NCI-H146 treated with DMSO at 0.1 percent for 48 hours (cell line): ENCODE results near the gene ARHGEF1.
"Not testable (repeated sequence)": the region's sequence is repeated elsewhere in the genome, so short reads cannot be mapped to it uniquely, and the experiment has no call there.

ENCODE experiments used
- DNase-seq: peaks from one replicate; lab custom pipeline; 2025; ENCODE audit not compliant: unreplicated experiment; lab: John Stamatoyannopoulos, UW

Gene ARHGEF1

DNA sequence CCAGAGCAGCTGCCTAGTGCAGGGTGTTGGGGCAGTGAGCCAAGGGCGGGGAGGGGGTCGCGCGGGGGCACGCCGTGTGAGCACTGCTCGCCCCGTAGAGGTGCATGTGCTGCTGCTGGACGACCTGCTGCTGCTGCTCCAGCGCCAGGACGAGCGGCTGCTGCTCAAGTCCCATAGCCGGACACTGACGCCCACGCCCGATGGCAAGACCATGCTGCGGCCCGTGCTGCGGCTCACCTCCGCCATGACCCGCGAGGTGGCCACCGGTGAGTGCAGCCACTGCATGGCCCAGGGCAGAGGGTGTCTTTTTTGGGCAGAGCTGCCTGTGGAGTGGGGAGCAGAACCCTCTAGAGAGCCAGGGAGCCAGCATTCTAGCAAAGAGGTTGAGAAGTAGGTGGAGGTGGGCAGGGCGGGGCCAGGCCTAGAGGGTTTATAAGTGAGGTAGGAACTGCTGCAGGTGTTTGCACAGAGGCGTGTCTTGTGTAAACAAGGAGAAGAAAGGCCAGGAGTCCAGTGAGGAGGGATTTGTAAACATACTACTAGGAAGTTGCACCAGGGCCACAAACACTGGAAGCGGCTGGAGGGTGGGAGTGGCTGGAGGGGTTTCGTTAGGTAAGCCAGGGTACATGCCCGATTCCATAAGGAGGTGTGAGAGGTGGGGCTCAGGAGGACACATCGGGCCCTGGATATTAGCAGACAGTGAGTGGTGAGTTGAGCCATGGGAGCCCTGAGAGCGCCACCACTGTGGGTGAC is 21.3 kb downstream of the ARHGEF1 start:
- peak; percentile 93 for DNase-seq

DNA sequence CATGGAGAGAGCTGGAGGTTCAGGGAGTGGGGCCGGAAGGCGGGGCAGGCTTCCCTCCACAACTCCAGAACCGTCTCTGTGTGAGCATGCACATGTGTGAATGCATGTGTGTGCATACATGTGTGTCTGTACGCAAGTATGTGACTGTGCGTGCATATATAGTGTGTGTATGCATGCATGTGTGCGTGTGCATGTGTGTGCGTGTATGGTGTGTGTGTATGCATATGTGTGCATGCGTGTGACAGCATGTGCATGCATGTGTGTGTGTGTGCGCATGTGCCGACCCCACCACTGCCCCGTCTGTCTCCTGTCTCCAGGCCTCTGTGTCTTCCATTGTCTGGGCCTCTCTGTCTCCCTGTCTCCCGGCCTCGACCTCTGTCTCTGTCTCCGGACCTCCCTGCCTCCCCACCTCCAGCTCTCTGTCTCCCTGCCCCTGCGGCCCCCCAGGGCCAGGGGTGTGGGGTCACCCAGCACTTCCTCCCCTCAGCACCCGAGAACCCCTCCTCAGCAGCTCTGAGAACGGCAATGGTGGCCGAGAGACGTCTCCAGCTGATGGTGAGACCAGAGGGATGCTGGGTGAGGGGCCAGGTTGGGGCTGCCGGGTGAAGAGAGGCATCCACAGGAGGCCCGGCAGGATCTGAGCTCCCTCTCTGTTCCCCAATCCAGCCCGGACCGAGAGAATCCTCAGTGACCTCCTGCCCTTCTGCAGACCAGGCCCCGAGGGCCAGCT is 22.5 kb downstream of the ARHGEF1 start:
- DNase-seq: no peak

DNA sequence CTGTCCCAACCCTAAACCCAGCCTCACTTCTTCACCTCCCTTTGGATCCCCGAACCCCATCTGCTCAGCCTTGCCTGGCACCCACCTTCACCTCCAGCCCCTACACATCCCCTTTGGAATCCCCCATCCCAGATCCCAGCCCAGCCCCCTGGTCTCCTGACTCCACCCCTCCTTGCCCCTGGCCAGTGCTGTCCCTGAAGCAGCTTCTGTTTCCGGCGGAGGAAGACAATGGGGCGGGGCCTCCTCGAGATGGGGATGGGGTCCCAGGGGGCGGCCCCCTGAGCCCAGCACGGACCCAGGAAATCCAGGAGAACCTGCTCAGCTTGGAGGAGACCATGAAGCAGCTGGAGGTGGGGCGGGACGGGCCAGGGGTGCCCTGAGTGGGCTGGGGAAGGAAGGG is 23.3 kb downstream of the ARHGEF1 start:
- no peak for DNase-seq

DNA sequence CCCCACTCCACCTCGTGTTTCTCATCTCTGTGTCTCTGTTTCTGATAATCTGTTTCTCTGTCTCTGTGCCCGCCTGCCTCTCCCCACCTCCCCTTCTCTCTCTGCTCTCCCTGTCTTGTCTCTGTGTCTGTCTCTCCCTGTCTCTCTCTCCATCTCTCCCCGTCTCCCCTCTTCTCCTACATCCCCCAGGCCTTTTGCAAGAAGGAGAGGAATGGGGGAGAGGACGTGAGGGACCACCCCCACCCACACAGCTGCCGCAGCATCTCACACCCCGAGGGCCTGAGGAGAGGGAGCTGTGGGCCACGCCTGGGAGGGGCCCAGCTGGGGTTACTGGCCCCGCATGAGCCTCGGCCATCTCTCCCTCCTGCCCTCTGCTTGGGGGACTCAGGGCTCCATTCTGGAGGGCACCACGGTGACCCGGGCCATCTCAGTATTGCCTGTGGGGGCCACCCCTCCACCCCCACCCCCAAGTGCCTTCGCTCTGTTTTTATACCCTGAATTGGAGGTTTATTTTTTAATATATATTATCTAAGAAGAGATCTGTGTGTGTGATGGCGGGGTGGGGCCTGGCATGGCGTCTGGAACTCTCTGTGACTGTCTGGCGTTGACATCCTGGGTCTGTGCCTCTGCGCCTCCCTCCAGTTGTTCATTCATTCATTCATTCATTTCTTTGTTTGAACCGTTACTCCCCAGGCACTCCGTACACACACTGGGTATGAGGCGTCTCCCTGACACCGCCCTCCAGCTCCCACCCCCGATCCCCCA is 24.1 kb downstream of the ARHGEF1 start:
- no peak for DNase-seq

DNA sequence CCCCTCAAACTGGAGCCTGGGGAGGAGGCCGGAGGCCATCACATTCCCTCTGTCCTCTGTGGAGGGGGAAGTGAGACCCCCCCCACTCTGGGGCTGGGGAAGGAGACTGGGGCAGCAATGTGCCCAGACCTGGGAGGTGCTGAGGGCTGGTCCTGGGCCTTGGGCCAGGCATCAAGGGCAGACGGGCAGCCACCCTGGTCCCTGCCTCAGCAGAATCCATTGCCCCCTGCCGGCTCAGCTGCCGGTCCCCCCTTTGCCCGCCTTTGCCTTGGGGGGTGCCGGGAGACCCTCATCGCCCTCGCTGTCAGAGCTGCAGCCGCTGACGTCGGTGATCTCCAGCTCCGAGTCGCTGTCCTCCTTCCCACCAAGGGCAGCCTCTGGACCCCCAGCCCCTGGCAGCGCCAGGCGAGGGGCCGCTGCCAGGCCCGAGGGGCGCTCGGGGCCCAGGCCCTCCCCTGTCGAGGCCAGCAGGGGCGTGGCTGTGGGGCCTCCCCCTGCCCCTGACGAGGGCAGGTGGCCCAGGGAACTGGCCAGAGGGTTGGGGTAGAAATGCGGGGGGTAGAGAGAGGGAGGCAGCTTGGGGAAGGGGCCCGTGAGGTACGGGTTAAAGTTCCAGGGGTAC is 25.1 kb downstream of the ARHGEF1 start:
- no peak for DNase-seq

DNA sequence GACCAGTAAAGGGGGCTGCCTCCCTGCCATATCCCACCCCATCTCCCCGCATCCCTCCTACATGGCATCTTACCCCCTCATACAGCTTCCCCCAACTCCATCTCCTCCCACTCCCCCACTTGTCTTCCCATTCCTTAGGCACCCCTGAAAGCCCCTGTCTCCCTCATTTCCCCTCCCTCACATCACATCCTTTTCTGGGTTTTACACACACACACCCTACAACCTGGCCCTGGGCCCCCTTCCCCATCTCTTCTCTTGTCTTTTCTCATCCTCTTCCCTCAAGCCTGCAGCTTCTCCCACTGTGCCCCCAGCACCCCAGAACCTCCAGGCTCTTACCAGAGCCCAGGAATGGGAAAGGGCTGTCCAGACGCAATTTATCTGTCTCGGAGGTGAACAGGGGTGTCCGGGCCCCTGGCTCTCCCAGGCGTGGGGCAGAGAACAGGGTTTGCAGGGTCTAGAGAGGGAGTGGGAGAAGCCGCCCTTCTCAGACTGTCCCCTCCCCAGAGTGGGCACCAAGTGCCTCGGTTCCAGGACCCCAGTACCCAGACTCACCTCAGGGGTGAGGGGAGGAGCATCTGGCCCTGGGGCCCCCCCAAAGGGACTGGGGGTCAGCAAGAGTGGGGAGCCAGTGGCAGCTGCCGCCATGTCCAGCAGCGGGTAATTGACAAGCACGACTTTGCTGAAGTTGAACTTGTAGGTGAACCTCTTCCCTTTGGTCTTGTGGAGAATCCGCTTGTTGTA is 25.9 kb downstream of the ARHGEF1 start:
- no peak for DNase-seq

DNA sequence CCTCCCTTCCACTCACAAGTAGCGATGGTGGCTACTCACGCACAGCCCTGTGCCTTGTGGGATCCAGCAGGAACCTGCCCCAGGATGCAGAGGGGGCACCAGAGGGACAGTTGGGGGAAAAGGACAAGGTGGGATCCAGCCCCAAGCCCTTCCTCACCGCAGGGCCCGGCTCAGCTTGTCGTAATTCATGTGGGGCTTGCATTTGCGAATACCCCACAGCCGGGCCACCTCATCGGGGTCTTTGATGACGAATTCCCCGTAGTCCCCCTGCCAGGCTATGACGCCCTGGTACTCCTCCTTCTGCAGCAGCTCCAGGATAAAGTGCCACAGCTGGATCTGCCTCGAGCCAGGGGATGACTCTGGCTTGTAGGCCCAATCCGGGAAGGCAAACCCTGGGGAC is 26.7 kb downstream of the ARHGEF1 start:
- DNase-seq: no peak

DNA sequence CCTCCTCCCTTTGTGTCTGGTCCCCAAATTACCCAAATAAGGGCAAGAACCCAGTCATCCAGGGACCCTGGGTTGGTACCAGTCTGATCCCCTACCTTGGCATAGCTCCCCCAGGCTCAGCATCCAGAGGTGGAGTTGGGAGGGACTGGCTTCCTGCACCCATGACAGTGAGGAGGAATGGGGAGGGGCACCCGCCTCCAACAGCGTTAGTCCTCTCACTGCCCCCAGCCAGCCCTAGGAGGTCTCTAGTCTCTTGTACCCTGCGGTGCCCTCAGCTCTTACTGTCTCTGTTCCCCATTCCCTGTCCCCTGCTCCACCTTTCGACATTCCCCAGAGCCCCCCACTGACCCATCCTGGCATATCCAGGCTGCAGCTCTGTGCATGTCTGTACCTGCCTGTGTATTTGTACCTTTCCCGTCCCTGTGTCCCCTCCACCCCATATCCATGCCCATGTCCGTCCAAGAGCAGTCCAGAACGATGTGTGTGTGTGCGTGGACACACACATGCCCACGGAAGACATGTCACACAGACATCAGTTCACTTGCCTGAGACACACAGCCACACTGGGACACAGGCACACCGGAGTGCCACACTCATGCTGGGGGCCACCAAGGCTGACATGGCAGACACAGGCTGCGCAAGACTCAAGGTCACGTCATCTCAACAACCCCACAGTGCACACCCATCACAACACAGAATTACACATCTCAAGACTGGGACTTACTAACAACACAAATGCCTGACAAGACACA is 27.4 kb downstream of the ARHGEF1 start:
- DNase-seq: no peak

DNA sequence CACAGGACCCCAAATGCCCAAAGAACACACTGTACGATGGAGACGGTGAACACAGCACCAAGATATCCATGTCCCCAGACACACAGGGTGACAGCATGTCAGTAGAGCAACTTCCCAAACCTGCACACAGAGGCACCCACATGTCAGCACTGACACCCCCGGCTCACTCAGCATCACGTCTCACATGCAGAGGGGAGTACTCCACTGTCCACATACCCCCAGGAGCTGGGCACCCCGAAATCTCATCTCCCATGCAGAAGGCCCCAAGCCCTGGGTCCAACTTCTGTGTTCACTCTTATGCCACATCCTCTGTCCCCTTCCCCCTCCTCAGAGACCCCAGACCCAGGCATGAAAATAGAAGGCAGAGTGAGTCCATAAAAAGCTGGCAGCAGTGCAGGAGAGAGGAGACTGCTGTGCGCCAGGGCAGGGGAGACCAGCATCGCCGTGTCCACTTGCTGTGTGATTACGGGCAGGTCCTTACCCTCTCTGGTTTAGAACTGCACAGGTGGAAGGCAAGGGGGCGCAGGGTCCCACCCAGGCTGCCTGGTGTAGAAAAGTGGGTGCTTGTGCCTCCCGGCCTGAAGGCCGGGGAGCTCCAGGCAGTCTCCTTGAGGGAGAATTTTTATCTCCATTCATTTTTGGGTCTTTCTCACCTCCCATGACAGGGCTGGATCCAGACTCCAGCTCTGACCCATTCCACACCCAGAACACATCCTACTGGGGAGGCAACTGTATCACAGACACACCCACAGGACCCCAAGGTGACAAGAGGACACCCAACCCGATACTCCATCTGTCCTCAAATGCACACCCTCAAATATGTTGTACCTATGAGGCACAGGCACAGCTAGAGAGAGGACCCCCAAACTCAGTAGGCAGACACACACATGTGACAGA is 28.3 kb downstream of the ARHGEF1 start:
- no peak for DNase-seq

DNA sequence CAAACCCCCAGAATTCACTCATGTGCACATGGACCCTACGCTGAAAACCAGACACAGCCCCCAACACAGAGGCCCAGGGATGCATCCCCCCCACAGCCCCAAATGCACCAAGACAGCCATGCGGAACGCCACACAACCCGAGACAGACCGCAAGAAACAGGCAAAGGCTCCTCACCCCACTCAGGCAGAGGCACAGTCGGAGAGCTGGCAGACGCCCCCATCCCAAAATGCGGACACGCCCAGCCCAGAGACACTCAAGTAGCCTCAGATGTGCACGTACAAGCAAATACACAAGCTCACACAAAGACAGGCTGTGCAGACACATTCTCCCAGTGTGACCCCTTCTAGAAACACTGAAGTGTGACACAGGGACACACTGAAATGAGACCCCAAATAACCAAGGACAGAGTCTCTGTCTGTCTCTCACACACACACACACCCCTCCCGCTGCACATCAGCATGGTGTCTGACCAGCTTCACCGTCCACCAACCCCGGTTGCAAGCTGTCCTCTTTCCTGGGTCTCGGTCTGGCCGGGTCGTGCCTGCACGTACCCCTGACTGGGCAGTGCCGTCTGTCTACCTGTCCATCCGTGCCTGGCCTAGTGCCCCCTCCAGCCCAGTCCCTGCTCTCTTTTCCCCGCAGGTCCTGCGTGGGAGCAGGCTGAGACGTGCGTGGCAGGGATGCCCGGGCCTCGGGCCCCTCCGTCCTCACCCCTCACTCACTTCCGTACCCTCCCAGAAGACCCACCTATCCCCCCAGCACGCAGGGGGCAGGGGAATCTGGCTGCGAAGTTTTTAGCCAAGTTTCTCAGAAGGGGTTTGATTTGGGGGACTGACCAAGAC is 29.1 kb downstream of the ARHGEF1 start:
- DNase-seq: no peak

DNA sequence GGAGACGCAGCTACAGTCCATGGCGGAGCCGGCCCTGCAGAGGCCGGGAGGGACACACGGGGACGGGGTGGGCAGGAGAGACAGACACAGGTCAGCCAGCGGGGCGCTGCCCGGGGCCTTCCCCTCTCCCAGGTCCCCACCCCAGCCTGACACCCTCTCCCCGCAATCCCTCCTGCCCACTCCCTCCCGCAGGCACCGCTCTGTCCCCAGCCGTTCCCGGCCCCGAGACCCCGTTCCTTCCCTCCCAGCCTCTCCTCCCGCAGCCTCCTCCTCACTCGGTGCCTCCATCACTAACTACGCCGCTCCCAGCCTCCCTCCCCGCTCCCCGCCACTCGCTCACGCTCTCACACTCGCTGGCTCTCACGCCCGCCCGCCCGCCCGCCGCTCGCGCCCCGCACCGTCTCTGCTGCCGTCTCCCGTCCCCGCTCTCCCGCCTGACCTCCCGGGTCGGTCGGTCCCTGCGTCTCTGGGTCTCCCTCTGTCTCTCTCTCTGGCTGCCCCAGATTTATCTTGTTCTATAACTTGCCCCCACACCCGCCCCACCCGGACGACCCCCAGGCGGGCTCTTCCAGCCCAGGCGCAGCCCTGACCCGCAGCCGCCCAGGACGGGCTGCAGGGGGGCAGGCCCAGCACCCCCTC is 30.0 kb downstream of the ARHGEF1 start:
- DNase-seq: no peak

DNA sequence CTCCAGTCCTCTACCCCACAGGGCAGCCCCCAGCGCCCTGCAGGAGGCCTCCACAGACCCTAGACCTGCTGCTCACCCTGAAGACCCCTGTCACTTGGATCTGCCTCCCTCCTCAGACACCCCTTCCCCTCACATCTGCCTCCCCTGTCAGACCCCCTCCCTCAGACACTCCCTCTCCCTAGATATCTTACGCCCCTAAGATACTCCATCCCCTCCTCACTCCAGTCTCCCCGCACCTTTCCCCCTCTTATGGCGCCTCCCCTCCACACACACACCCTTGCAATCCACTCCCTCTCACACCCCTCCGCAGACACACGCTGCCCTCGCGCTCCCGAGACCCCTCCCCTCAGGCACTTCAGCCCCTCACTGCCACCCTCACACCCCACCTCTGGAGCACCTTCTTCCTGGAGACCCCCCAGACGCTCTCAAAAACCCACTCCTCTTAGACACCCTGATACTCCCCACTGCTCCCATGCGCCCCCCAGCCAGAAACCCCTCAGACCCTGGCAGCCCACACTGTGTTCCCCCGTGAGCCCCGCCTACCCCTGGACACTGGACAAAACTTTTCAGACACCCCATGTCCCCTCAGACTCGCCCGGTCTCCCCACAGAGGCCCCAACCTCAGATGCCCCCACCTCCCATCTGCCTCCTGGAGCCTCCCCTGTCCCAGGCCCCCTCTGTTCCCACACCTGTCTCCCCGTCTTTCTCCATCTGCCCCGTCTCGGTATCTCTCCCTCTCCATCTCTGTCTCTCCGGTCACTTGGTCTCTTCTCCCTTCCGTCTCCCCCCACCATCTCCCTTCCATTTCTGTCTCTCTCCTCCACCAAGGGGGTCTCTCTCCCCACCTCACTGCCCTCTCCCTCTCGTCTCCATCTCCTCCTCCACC is 30.8 kb downstream of the ARHGEF1 start:
- no peak for DNase-seq

DNA sequence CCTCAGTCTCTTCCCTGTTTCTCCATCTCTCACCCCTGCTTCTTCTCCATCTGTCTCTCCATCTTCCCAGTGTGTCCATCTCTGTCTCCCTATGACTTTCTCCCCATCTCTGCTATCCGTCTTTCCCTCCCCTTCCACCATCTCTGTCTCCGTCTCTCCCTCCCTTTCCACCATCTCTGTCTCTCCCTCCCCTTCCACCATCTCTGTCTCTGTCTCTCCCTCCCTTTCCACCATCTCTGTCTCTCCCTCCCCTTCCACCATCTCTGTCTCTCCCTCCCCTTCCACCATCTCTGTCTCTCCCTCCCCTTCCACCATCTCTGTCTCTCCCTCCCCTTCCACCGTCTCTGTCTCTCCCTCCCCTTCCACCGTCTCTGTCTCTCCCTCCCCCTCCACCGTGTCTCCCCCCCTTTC is 31.4 kb downstream of the ARHGEF1 start:
- not testable (repeated sequence) for DNase-seq

DNA sequence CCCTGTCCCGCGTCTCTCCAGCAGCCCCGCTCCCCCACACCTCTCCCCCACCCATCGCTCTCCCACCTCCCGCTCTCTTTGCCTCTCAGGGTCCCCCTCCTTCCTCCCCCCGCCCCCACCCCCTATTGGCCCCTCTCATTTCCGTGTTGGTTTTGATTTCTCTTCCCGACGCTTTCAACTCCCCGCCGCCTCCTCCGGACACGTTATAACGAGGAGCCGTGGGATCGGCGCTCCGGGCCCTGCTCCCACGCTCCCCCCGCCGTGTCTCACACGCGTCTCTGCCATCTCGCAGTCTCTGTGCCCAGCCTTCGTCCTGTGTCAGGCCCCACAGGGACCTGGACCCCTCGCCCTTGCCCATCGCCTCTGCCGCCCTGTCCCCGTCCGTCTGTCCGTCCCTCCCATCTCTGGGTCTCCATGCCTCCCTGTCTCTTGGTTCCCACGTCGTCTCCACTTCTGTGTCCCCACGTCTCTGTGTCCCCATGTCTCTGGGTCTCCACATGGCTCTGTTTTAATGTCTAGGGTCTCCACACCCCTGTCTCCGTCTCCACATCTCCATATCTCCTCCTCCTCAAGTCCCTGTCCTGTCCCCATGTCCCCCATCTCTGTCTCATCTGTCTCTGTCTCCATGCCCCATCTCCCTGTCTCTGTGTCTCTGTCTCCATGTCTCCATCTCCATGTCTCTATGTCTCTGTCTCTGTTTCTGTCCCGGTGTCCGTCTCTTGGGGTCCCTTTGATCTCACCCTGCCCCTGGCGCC is 32.2 kb downstream of the ARHGEF1 start:
- no peak for DNase-seq

DNA sequence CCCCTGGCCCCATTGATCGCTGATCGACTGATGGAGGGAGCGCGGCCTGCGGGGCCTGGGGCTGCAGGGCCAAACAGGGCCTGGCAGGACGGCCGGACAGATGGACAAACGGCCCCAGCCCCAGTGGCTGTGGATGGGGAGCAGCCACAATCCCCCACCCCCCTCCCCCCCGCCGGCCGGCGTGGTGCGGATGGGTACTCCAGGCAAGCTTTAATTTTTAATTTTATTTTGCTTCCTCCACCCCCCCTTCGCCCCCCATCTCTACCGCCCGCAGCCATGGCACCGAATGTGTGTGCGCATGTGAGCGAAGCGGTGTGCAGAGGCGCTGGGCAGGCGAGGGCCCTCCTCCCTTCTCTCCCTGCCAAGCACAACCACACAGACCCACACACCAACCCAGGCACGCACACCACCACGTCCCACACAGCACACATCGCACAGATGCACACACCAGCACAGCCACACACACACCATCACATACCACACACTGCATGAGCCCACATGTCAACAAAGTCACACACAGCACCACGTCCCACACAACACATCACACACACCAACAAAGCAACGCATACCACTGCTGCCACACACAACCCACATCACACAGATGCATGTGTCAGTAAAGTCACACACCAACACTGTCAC is 32.9 kb downstream of the ARHGEF1 start:
- DNase-seq: no peak
